Hepatocyte (in vitro differentiated cells): ENCODE data around the gene HEXB.

Experiments used
- EZH2 ChIP-seq: fragments of 200-600 bp; sonication (generic); IDR thresholded peaks from 2 replicates; pipeline ENCODE4 v1.6.1; 2016; ENCODE audit warnings: antibody characterized with exemption, mild to moderate bottlenecking, borderline replicate concordance
- EZH2phosphoT487 ChIP-seq: fragments of 200-600 bp; sonication (generic); IDR thresholded peaks from one replicate; pipeline ENCODE4 v1.6.1; 2018; ENCODE audit warnings: antibody characterized with exemption, mild to moderate bottlenecking, low read depth, moderate library complexity; ENCODE audit not compliant: unreplicated experiment, severe bottlenecking
- TF ChIP-seq, protein P1 (sequence below): fragments of 200-600 bp; sonication (generic); IDR thresholded peaks from 2 replicates; pipeline ENCODE4 v1.5.1; 2016; ENCODE audit warnings: antibody characterized with exemption, mild to moderate bottlenecking; ENCODE audit not compliant: poor library complexity

GRCh38 chr5:74643111-74643562 is 41.9 kb upstream of the HEXB start:
- TF ChIP-seq, protein P1, sequence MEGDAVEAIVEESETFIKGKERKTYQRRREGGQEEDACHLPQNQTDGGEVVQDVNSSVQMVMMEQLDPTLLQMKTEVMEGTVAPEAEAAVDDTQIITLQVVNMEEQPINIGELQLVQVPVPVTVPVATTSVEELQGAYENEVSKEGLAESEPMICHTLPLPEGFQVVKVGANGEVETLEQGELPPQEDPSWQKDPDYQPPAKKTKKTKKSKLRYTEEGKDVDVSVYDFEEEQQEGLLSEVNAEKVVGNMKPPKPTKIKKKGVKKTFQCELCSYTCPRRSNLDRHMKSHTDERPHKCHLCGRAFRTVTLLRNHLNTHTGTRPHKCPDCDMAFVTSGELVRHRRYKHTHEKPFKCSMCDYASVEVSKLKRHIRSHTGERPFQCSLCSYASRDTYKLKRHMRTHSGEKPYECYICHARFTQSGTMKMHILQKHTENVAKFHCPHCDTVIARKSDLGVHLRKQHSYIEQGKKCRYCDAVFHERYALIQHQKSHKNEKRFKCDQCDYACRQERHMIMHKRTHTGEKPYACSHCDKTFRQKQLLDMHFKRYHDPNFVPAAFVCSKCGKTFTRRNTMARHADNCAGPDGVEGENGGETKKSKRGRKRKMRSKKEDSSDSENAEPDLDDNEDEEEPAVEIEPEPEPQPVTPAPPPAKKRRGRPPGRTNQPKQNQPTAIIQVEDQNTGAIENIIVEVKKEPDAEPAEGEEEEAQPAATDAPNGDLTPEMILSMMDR, result no peak
- TF ChIP-seq EZH2phosphoT487, result no peak
- TF ChIP-seq EZH2, result no peak
